ENCODE results near the gene ST3GAL5.

The ST3GAL5 gene

GRCh38 chr2:85787282-85787980, 101.4 kb downstream of the ST3GAL5 start:
- no peak for TF ChIP-seq JUND (IDR thresholded peaks at IDR 0.05; ENCODE audit: low read depth)
- in situ Hi-C loops (cut with HindIII; ENCODE audit: low pct_unique_long_range_greater_than_20kb, low sequenced_read_pairs) = no loop called here
- no peak for DNase-seq (ENCODE audit: low read depth in 1 of 2, low spot score in 1 of 2)

Data from T47D (cell line).